Measurements from ENCODE around the gene EYS. TPM values are rescaled to one million over a fixed set of nuclear protein-coding genes. Genes with fewer than 3 reads are reported as not detected.

Gene EYS
- polyA plus RNA-seq, 1 experiment: not detected

GRCh38 chr6:64121011-64121565 lies 1585.9 kb downstream of the EYS start:
- POLR2A ChIA-PET: no interaction called here
- TF ChIP-seq CTCF (IDR thresholded peaks at IDR 0.05; ENCODE audit: insufficient read depth, low read depth, low read length): no peak
- CTCF ChIA-PET: interaction anchor here (1.2 kb wide), 1 partner anchor 35 kb away, joined by 3 read pairs; no protein-coding TSS in a partner anchor

GRCh38 chr6:64113704-64114103 lies 1593.3 kb downstream of the EYS start:
- CTCF ChIA-PET: no interaction called here
- Histone ChIP-seq H3K27me3 (ENCODE audit: control insufficient read depth, insufficient read depth, low read length) (no peaks in the 10 kb centered on the region), H3K4me3 (ENCODE audit: low read depth, low read length) (no peak overlapping the region), H3K36me3 (ENCODE audit: control insufficient read depth, insufficient read depth, low read length) (no peaks in the 10 kb centered on the region)
- POLR2A ChIA-PET: no interaction called here
- TF ChIP-seq CTCF (IDR thresholded peaks at IDR 0.05; ENCODE audit: insufficient read depth, low read depth, low read length): no peak
- DNase-seq (ENCODE audit: low read depth): no peak

More at GRCh38 chr6:64121011-64121565, 1585.9 kb downstream of the EYS start:
- DNase-seq (ENCODE audit: low read depth): no peak
- no peak overlapping the region for H3K4me3 ChIP-seq (ENCODE audit: low read depth, low read length)
- H3K27me3 ChIP-seq (ENCODE audit: control insufficient read depth, insufficient read depth, low read length): no peaks in the 10 kb centered on the region
- H3K36me3 ChIP-seq (ENCODE audit: control insufficient read depth, insufficient read depth, low read length): no peaks in the 10 kb centered on the region

- no peak for TF ChIP-seq CTCF (IDR thresholded peaks at IDR 0.05; ENCODE audit: insufficient read depth, low read depth, low read length)
- DNase-seq (ENCODE audit: low read depth): no peak
- Histone ChIP-seq H3K36me3 (ENCODE audit: control insufficient read depth, insufficient read depth, low read length) (no peaks in the 10 kb centered on the region), H3K27me3 (ENCODE audit: control insufficient read depth, insufficient read depth, low read length) (no peaks in the 10 kb centered on the region), H3K4me3 (ENCODE audit: low read depth, low read length) (no peak overlapping the region)
- CTCF ChIA-PET: interaction anchor here (0.6 kb wide), 1 partner anchor 12 kb away, joined by 4 read pairs; no protein-coding TSS in a partner anchor
- POLR2A ChIA-PET: no interaction called here
Observed at GRCh38 chr6:64104051-64104450, 1603.0 kb downstream of the EYS start.

- Histone ChIP-seq H3K36me3 (ENCODE audit: control insufficient read depth, insufficient read depth, low read length) (no peaks in the 10 kb centered on the region), H3K27me3 (ENCODE audit: control insufficient read depth, insufficient read depth, low read length) (no peaks in the 10 kb centered on the region), H3K4me3 (ENCODE audit: low read depth, low read length) (no peak overlapping the region)
- no peak for TF ChIP-seq CTCF (IDR thresholded peaks at IDR 0.05; ENCODE audit: insufficient read depth, low read depth, low read length)
- ChIA-PET CTCF (no interaction called here), POLR2A (no interaction called here)
- no peak for DNase-seq (ENCODE audit: low read depth)
Observed at GRCh38 chr6:64103480-64103879, 1603.5 kb downstream of the EYS start.

- ChIA-PET CTCF (no interaction called here), POLR2A (no interaction called here)
- DNase-seq (ENCODE audit: low read depth): no peak
- TF ChIP-seq CTCF (IDR thresholded peaks at IDR 0.05; ENCODE audit: insufficient read depth, low read depth, low read length): no peak
- no peaks in the 10 kb centered on the region for H3K27me3 ChIP-seq (ENCODE audit: control insufficient read depth, insufficient read depth, low read length)
- no peak overlapping the region for H3K4me3 ChIP-seq (ENCODE audit: low read depth, low read length)
- no peaks in the 10 kb centered on the region for H3K36me3 ChIP-seq (ENCODE audit: control insufficient read depth, insufficient read depth, low read length)
Observed at GRCh38 chr6:64100702-64101303, 1606.2 kb downstream of the EYS start.
